ENCODE data around the gene ACOT4. TPM values are rescaled to one million over a fixed set of nuclear protein-coding genes. Genes with fewer than 3 reads are reported as not detected.
"Not testable (repeated sequence)": the region's sequence is repeated elsewhere in the genome, so short reads cannot be mapped to it uniquely, and the experiment has no call there.

ACOT4 gene
- total and polyA plus RNA-seq, 12 donors, result 0.13 to 1.9 (median 0.88) TPM

- no peaks in the 10 kb centered on the region for H3K36me3 ChIP-seq
- no peaks in the 10 kb centered on the region for H3K9me3 ChIP-seq
- TF ChIP-seq CTCF (IDR thresholded peaks at IDR 0.05), result no peak
- no peak overlapping the region for H3K27ac ChIP-seq
- WGBS, 2 donors, result 87 to 93% methylated on average over 1 of the region's 1 CpG
- peaks cover 0 to 9% (median 3%) of the 10 kb centered on the region in 9 donors for H3K4me1 ChIP-seq
- no peak overlapping the region for H3K4me3 ChIP-seq
- DNase-seq (no peak), ATAC-seq (no peak)
- intact Hi-C loops (cut with DNase I), result no loop called here
- no peaks in the 10 kb centered on the region for H3K27me3 ChIP-seq
Measured at GRCh38 chr14:73588695-73589094, 3.0 kb upstream of the ACOT4 start.

- 90% methylated on average over 4 of the region's 4 CpGs for WGBS, 2 donors
- Histone ChIP-seq H3K36me3 (no peaks in the 10 kb centered on the region), H3K27me3 (no peaks in the 10 kb centered on the region), H3K4me1 (peaks cover 0 to 9% (median 3%) of the 10 kb centered on the region in 9 donors), H3K27ac (no peak overlapping the region), H3K4me3 (no peak overlapping the region), H3K9me3 (no peaks in the 10 kb centered on the region)
- no peak for TF ChIP-seq CTCF (IDR thresholded peaks at IDR 0.05)
- ATAC-seq (no peak), DNase-seq (no peak)
- intact Hi-C loops (cut with DNase I), result no loop called here
Measured at GRCh38 chr14:73589116-73589515, 2.6 kb upstream of the ACOT4 start.

GRCh38 chr14:73590673-73591004 is 1.0 kb upstream of the ACOT4 start:
- DNase-seq, result not testable (repeated sequence)
- WGBS, 2 donors, result 95 to 97% methylated on average over 32 of the region's 32 CpGs

GRCh38 chr14:73594491-73594890 is 2.8 kb downstream of the ACOT4 start:
- intact Hi-C loops (cut with DNase I), result loop anchor here in 1 of 10 donors (5.0 kb wide), 1 partner anchor 1007 kb away; no protein-coding TSS in a partner anchor
- TF ChIP-seq CTCF (IDR thresholded peaks at IDR 0.05), result no peak
- H3K27ac ChIP-seq, result no peak overlapping the region
- no peaks in the 10 kb centered on the region for H3K36me3 ChIP-seq
- no peak overlapping the region for H3K4me3 ChIP-seq
- no peak for DNase-seq
- H3K4me1 ChIP-seq, result peaks cover 0 to 9% (median 3%) of the 10 kb centered on the region in 9 donors
- 93 to 99% methylated on average over 9 of the region's 9 CpGs for WGBS, 2 donors
- no peaks in the 10 kb centered on the region for H3K27me3 ChIP-seq
- ATAC-seq, result no peak
- no peaks in the 10 kb centered on the region for H3K9me3 ChIP-seq

More at GRCh38 chr14:73590673-73591004, 1.0 kb upstream of the ACOT4 start:
- H3K4me3 ChIP-seq, H3K4me1 ChIP-seq, H3K36me3 ChIP-seq, ATAC-seq, H3K27me3 ChIP-seq, H3K27ac ChIP-seq, H3K9me3 ChIP-seq: not testable (repeated sequence)
- intact Hi-C loops (cut with DNase I), result loop anchor here in 1 of 10 donors (5.0 kb wide), 1 partner anchor 1003 kb away; no protein-coding TSS in a partner anchor

- Histone ChIP-seq H3K36me3 (no peaks in the 10 kb centered on the region), H3K4me3 (no peak overlapping the region), H3K27me3 (no peaks in the 10 kb centered on the region), H3K27ac (no peak overlapping the region), H3K9me3 (no peaks in the 10 kb centered on the region), H3K4me1 (no peaks in the 10 kb centered on the region)
- TF ChIP-seq CTCF (IDR thresholded peaks at IDR 0.05), result no peak
- intact Hi-C loops (cut with DNase I), result no loop called here
- DNase-seq (no peak), ATAC-seq (no peak)
Measured at GRCh38 chr14:73599499-73599898, 7.8 kb downstream of the ACOT4 start.

All from heart right ventricle (tissue), 16 donors.